GM20000 (cell line): ENCODE measurements around the gene CD3D.

ENCODE experiments used
- DNase-seq: peaks from one replicate; pipeline ENCODE4 v3.0.0; 2012; ENCODE audit warnings: low spot score
- TF ChIP-seq, protein P1 (sequence below): IDR thresholded peaks from 2 replicates; pipeline ENCODE4 v1.5.1; 2012; ENCODE audit warnings: mild to moderate bottlenecking, control low read depth; ENCODE audit errors: extremely low read depth, missing control alignments

The CD3D gene

GRCh38 chr11:118304227-118304567, 38.3 kb downstream of the CD3D start:
- DNase-seq = no peak
- TF ChIP-seq, protein P1, sequence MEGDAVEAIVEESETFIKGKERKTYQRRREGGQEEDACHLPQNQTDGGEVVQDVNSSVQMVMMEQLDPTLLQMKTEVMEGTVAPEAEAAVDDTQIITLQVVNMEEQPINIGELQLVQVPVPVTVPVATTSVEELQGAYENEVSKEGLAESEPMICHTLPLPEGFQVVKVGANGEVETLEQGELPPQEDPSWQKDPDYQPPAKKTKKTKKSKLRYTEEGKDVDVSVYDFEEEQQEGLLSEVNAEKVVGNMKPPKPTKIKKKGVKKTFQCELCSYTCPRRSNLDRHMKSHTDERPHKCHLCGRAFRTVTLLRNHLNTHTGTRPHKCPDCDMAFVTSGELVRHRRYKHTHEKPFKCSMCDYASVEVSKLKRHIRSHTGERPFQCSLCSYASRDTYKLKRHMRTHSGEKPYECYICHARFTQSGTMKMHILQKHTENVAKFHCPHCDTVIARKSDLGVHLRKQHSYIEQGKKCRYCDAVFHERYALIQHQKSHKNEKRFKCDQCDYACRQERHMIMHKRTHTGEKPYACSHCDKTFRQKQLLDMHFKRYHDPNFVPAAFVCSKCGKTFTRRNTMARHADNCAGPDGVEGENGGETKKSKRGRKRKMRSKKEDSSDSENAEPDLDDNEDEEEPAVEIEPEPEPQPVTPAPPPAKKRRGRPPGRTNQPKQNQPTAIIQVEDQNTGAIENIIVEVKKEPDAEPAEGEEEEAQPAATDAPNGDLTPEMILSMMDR = no peak

DNA sequence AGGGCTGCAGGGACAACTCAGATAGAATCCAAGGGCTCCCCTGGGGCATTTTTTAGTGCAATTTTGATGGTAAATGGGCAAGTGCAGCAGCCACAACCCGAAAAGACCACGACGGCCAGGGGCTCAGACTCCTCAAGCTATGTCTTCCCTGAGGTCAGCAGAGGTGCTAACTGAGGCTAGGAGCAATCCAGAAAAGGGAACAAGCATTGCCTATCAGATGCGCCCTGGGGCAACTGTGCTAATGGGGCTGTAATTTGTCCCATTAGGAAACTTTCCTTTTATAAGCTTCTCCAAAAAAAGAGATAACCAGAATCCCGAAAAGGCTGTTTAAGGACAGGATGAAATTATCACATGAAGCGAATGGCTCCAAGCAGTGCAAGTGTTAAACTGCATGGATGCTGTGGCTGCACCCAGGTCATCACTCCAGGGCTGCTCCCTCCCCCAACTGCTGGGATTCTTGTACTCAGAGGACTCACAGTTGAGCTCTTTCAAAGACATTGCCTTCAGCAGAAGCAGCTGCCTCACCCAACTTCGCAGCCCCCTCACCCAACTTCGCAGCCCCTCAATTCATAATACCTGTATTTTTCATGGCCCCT, 40.8 kb downstream of the CD3D start:
- no peak for DNase-seq
- TF ChIP-seq, protein P1 = no peak

DNA sequence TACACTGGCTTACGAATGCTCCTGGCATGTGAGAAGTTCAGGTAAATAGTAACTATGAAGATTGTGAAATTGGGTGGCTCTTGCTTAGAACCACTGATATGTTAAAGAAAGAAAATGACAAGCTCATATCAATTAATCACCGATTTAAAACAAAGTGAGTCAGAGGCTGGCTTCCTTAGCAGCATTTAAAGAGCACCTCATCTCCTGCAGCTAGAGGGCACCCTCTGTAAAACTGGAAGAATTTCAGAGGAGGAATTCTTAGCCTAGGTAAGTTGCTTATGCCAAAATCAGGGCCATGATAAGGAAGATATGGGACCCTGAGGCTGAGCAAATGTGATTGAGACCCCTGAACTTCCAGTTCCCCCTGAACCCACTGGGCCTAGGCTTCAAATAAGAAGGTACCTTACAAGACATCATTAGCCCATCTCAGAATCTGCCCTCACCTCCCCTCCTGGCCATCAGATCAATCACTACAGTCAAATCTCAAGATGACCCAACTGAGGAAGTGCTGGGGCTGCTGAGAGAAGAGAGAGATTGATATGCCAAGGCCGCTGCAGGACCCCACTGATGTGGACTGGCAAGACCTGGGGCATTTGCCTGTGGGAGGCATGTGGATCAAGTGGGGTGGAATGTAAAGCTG, 46.6 kb downstream of the CD3D start:
- DNase-seq = no peak
- TF ChIP-seq, protein P1 = peak; percentile 34

GRCh38 chr11:118295199-118295598, 47.3 kb downstream of the CD3D start:
- TF ChIP-seq, protein P1 = no peak
- DNase-seq = no peak

DNA sequence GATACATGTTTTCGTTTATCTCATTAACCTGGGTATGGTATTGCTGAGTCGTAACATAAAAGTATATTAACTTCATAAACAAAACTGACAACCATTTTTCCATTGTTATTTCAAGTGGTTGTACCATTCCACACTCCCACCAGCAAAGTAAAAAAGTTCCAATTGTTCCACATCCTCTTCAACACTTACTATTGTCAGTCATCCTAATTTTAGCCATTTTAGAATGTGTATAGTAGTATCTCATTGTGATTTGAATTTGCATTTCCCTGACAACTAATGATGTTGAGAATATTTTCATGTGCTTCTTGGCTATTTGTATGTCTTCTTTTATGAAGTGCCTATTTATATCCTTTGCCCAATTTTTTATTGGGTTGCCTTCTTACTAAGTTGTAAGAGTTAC, 48.5 kb downstream of the CD3D start:
- DNase-seq = no peak
- TF ChIP-seq, protein P1 = no peak

DNA sequence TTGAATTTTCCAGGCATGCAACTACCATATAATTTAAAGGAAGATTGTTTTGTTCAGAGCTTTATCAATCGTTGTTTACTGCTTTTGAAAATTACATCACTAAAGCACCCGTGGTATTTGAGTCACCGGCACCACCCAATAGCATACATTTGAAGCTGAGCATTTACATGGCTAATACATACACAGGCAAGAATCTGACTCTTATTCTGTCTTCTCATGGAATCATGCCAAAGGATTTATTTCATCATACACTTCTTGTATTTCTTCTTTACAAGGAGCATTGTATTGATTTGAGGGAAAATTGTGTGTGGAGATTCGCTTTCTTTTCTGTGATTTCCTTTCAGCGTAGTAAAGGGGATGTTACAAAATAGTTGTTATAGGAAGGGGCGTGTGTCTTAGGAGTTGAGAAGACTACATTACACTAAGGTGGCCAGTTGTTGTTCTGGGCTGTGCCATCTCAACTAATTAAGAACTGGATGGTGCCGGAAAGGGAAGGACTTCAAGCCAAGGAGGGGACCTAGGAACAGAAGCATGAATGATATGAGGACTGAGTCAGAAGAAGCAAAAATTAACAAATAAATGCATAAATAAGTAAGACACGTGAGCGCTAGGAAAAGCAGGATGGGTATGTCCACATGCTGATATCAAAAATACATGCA, 50.9 kb downstream of the CD3D start:
- TF ChIP-seq, protein P1 = no peak
- DNase-seq = no peak

DNA sequence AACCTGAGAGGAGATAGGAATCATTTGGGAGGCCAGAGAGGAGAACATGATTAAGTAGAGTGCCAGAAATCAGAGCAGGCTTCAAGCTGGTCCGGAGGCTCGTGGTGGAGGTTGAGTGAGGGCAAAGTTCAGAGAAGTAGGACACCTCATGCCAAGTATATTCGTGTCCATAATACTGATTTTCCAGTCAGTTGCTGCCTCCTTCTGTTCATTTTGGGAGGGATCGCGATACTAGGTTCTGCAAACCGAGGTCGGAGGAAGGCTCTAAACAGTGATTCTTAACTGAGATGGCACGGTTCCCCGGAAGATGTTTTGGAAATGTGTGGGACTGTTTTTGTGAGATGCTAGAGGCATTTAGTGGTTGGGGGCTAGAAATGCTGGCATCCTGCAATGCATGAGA, 51.6 kb downstream of the CD3D start:
- peak; percentile 39 for DNase-seq

More for the DNA sequence above, 51.6 kb downstream of the CD3D start:
- TF ChIP-seq, protein P1 = peak; percentile 32
